BLaER1 (cell line): Measurements from ENCODE around the gene PSMC3IP.

Experiments
- H3K27ac ChIP-seq: shearing (Covaris generic); formaldehyde crosslinking; 2 replicates; pipeline ENCODE4 v1.8.1; 2022
- H3K27me3 ChIP-seq: shearing (Covaris generic); formaldehyde crosslinking; 2 replicates; pipeline ENCODE4 v1.8.1; 2022
- H3K36me3 ChIP-seq: shearing (Covaris generic); formaldehyde crosslinking; 2 replicates; pipeline ENCODE4 v1.8.1; 2022
- H3K4me1 ChIP-seq: shearing (Covaris generic); formaldehyde crosslinking; 2 replicates; pipeline ENCODE4 v1.8.1; 2022
- H3K4me2 ChIP-seq: shearing (Covaris generic); formaldehyde crosslinking; 2 replicates; pipeline ENCODE4 v1.8.1; 2022
- H3K4me3 ChIP-seq: shearing (Covaris generic); formaldehyde crosslinking; 2 replicates; pipeline ENCODE4 v1.8.1; 2022
- H3K9ac ChIP-seq: shearing (Covaris generic); formaldehyde crosslinking; 2 replicates; pipeline ENCODE4 v1.8.1; 2022
- H3K9me3 ChIP-seq: shearing (Covaris generic); formaldehyde crosslinking; 2 replicates; pipeline ENCODE4 v1.8.1; 2022
- H4K20me1 ChIP-seq: shearing (Covaris generic); formaldehyde crosslinking; 2 replicates; pipeline ENCODE4 v1.8.1; 2022
- Cebpa-rat ChIP-seq: shearing (Covaris generic); IDR thresholded peaks from 2 replicates; pipeline ENCODE4 v1.8.1; 2022

PSMC3IP gene

GRCh38 chr17:42585353-42585752 is 7.8 kb upstream of the PSMC3IP start:
- Histone ChIP-seq H3K36me3 (peaks cover 100% of the 10 kb centered on the region), H3K4me1 (no peaks in the 10 kb centered on the region), H3K4me3 (no peak overlapping the region), H3K27me3 (no peaks in the 10 kb centered on the region), H3K27ac (no peak overlapping the region), H3K9me3 (no peaks in the 10 kb centered on the region), H4K20me1 (peaks cover 18% of the 10 kb centered on the region; the same call in 1 of the 2 replicates), H3K4me2 (no peak overlapping the region), H3K9ac (no peak overlapping the region)
- TF ChIP-seq Cebpa-rat = no peak

- H3K9ac ChIP-seq = no peak overlapping the region
- H3K27me3 ChIP-seq = no peaks in the 10 kb centered on the region
- H3K36me3 ChIP-seq = peaks cover 100% of the 10 kb centered on the region
- no peaks in the 10 kb centered on the region for H3K9me3 ChIP-seq
- H3K4me1 ChIP-seq = no peaks in the 10 kb centered on the region
- H3K27ac ChIP-seq = no peak overlapping the region
- TF ChIP-seq Cebpa-rat = no peak
- peaks cover 18% of the 10 kb centered on the region; the same call in 1 of the 2 replicates for H4K20me1 ChIP-seq
- no peak overlapping the region for H3K4me2 ChIP-seq
- no peak overlapping the region for H3K4me3 ChIP-seq
Measured at GRCh38 chr17:42584880-42585279, 7.4 kb upstream of the PSMC3IP start.

GRCh38 chr17:42581744-42582270 is 4.3 kb upstream of the PSMC3IP start:
- peaks cover 77% of the 10 kb centered on the region for H3K36me3 ChIP-seq
- no peak for TF ChIP-seq Cebpa-rat

GRCh38 chr17:42579794-42580551 is 2.4 kb upstream of the PSMC3IP start:
- TF ChIP-seq Cebpa-rat = no peak
- H3K36me3 ChIP-seq = peaks cover 72% of the 10 kb centered on the region
- peaks cover 35% of the 10 kb centered on the region for H3K4me1 ChIP-seq
- no peaks in the 10 kb centered on the region for H4K20me1 ChIP-seq
- no peaks in the 10 kb centered on the region for H3K27me3 ChIP-seq
- no peak overlapping the region for H3K27ac ChIP-seq
- no peak overlapping the region for H3K4me3 ChIP-seq
- H3K4me2 ChIP-seq = no peak overlapping the region
- H3K9ac ChIP-seq = no peak overlapping the region
- H3K9me3 ChIP-seq = no peaks in the 10 kb centered on the region

More at GRCh38 chr17:42581744-42582270, 4.3 kb upstream of the PSMC3IP start:
- Histone ChIP-seq H3K4me1 (peaks cover 16% of the 10 kb centered on the region), H4K20me1 (peaks cover 15% of the 10 kb centered on the region; the same call in 1 of the 2 replicates), H3K27me3 (no peaks in the 10 kb centered on the region), H3K9ac (no peak overlapping the region), H3K9me3 (no peaks in the 10 kb centered on the region), H3K4me3 (no peak overlapping the region), H3K27ac (no peak overlapping the region), H3K4me2 (no peak overlapping the region)

GRCh38 chr17:42578282-42578869 is 847 bp upstream of the PSMC3IP start:
- H3K36me3 ChIP-seq = peaks cover 72% of the 10 kb centered on the region
- TF ChIP-seq Cebpa-rat = no peak
- H3K27ac ChIP-seq = peak overlapping the region; percentile 78
- peak overlapping the region; percentile 97 for H3K4me2 ChIP-seq
- H3K9ac ChIP-seq = peak overlapping the region; percentile 81
- H3K4me1 ChIP-seq = peaks cover 36% of the 10 kb centered on the region
- no peaks in the 10 kb centered on the region for H4K20me1 ChIP-seq
- H3K4me3 ChIP-seq = peak overlapping the region; percentile 82
- H3K27me3 ChIP-seq = no peaks in the 10 kb centered on the region
- H3K9me3 ChIP-seq = no peaks in the 10 kb centered on the region

GRCh38 chr17:42577140-42577531 is 393 bp downstream of the PSMC3IP start:
- Histone ChIP-seq H3K4me3 (peak overlapping the region; percentile 82), H3K9ac (peak overlapping the region; percentile 81), H3K4me2 (peak overlapping the region; percentile 97), H3K36me3 (peaks cover 72% of the 10 kb centered on the region), H3K4me1 (peaks cover 36% of the 10 kb centered on the region), H4K20me1 (peaks cover 1% of the 10 kb centered on the region; the same call in 1 of the 2 replicates), H3K27me3 (no peaks in the 10 kb centered on the region), H3K27ac (peak overlapping the region; percentile 78), H3K9me3 (no peaks in the 10 kb centered on the region)
- TF ChIP-seq Cebpa-rat = no peak

- peaks cover 14% of the 10 kb centered on the region for H4K20me1 ChIP-seq
- peaks cover 72% of the 10 kb centered on the region for H3K36me3 ChIP-seq
- peaks cover 35% of the 10 kb centered on the region for H3K4me1 ChIP-seq
- no peak overlapping the region for H3K4me3 ChIP-seq
- no peak overlapping the region for H3K27ac ChIP-seq
- no peaks in the 10 kb centered on the region for H3K27me3 ChIP-seq
- H3K9me3 ChIP-seq = no peaks in the 10 kb centered on the region
- H3K4me2 ChIP-seq = no peak overlapping the region
- H3K9ac ChIP-seq = no peak overlapping the region
- no peak for TF ChIP-seq Cebpa-rat
Measured at GRCh38 chr17:42574463-42574862, 3.1 kb downstream of the PSMC3IP start.

- peaks cover 81% of the 10 kb centered on the region for H3K36me3 ChIP-seq
- peaks cover 23% of the 10 kb centered on the region for H4K20me1 ChIP-seq
Measured at GRCh38 chr17:42573095-42573494, 4.4 kb downstream of the PSMC3IP start.

GRCh38 chr17:42571435-42572225 is 5.9 kb downstream of the PSMC3IP start:
- Histone ChIP-seq H3K4me3 (no peak overlapping the region), H3K4me1 (peaks cover 33% of the 10 kb centered on the region), H3K4me2 (no peak overlapping the region), H3K27ac (no peak overlapping the region), H3K9me3 (no peaks in the 10 kb centered on the region), H3K36me3 (peaks cover 81% of the 10 kb centered on the region), H3K9ac (no peak overlapping the region), H3K27me3 (no peaks in the 10 kb centered on the region), H4K20me1 (peaks cover 23% of the 10 kb centered on the region)
- no peak for TF ChIP-seq Cebpa-rat

More at GRCh38 chr17:42573095-42573494, 4.4 kb downstream of the PSMC3IP start:
- no peak overlapping the region for H3K27ac ChIP-seq
- peaks cover 32% of the 10 kb centered on the region for H3K4me1 ChIP-seq
- no peaks in the 10 kb centered on the region for H3K9me3 ChIP-seq
- H3K4me2 ChIP-seq = no peak overlapping the region
- H3K27me3 ChIP-seq = no peaks in the 10 kb centered on the region
- H3K4me3 ChIP-seq = no peak overlapping the region
- TF ChIP-seq Cebpa-rat = no peak
- peak overlapping the region; percentile 36; the same call in 1 of the 2 replicates for H3K9ac ChIP-seq
